Panc1 (cell line): ENCODE measurements around the gene ACOX3. TPM values are rescaled to one million over a fixed set of nuclear protein-coding genes. Genes with fewer than 3 reads are reported as not detected.

Experiments
- ATAC-seq: fragments of 200-7000 bp; cut with Tn5 transposase; 2 replicates; pipeline ENCODE4 v1.9.1; 2020; ENCODE audit warnings: mild to moderate bottlenecking, moderate library complexity
- BruUV-seq: library from RNA; stranded (reverse); fragments of 400-500 nt; replicated peaks from 2 replicates; lab custom pipeline; 2021; lab: Mats Ljungman, UMichigan
- CTCF ChIA-PET: fragments of 300-600 bp; sonication (Branson Sonifier 250); formaldehyde crosslinking; loops from one replicate; lab custom pipeline; 2022; ENCODE audit warnings: antibody characterized with exemption; lab: Charles Lee
- POLR2A ChIA-PET: fragments of 300-600 bp; sonication (Branson Sonifier 250); formaldehyde crosslinking; loops from one replicate; lab custom pipeline; 2022; ENCODE audit warnings: antibody characterized with exemption; lab: Charles Lee
- DNase-seq: peaks from one replicate; pipeline ENCODE4 v3.0.0-alpha.2; 2010; ENCODE audit warnings: low read depth, low spot score
- H3K27ac ChIP-seq: 2 replicates; pipeline ENCODE4 v1.5.1; 2011; ENCODE audit warnings: mild to moderate bottlenecking, low read length, inconsistent platforms
- H3K27me3 ChIP-seq: fragments of 200-500 bp; sonication (Bioruptor generic); 2 replicates; pipeline ENCODE4 v1.6.0; 2014; ENCODE audit warnings: low read length, inconsistent platforms; ENCODE audit not compliant: control insufficient read depth, insufficient read depth
- H3K36me3 ChIP-seq: fragments of 200-500 bp; sonication (Bioruptor generic); 2 replicates; pipeline ENCODE4 v1.5.1; 2014; ENCODE audit warnings: inconsistent platforms, mild to moderate bottlenecking, low read length, moderate library complexity; ENCODE audit not compliant: control insufficient read depth, insufficient read depth
- H3K4me1 ChIP-seq: 2 replicates; pipeline ENCODE4 v1.5.1; 2011; ENCODE audit warnings: inconsistent platforms, mild to moderate bottlenecking, low read length, moderate library complexity; ENCODE audit not compliant: control insufficient read depth, insufficient read depth
- H3K4me3 ChIP-seq, 2 experiments: 2 replicates each; pipeline ENCODE4 v1.5.1; 2011 to 2012; ENCODE audit warnings: low read depth in 2 of 2, low read length in 2 of 2, mild to moderate bottlenecking in 2 of 2, inconsistent platforms in 1 of 2, moderate library complexity in 1 of 2
- H3K9me3 ChIP-seq: fragments of 200-500 bp; sonication (Bioruptor generic); 2 replicates; pipeline ENCODE4 v1.5.1; 2014; ENCODE audit warnings: low read depth, mild to moderate bottlenecking, inconsistent platforms, low read length, moderate library complexity; ENCODE audit not compliant: control insufficient read depth, insufficient read depth
- POLR2AphosphoS5 ChIP-seq: IDR thresholded peaks from 2 replicates; pipeline ENCODE4 v1.6.1; 2012; ENCODE audit warnings: mild to moderate bottlenecking, low read depth, low read length, moderate library complexity
- SIN3A ChIP-seq: IDR thresholded peaks from 2 replicates; pipeline ENCODE4 v1.6.1; 2012; ENCODE audit warnings: low read depth, mild to moderate bottlenecking, low read length, moderate library complexity, borderline replicate concordance; ENCODE audit not compliant: insufficient read depth
- TCF7L2 ChIP-seq: IDR thresholded peaks from 2 replicates; pipeline ENCODE4 v1.6.1; 2011; ENCODE audit warnings: mild to moderate bottlenecking, low read depth, low read length, inconsistent platforms
- in situ Hi-C: cut with HindIII; loops from 2 replicates; pipeline ENCODE4 v1.10.0; 2016; ENCODE audit warnings: low sequenced_read_pairs, low pct_unique_long_range_greater_than_20kb
- intact Hi-C: fragments of 100-400 bp; cut with micrococcal nuclease; formaldehyde crosslinking; loops from one replicate; pipeline ENCODE4 v1.10.0; 2022; ENCODE audit not compliant: unreplicated experiment
- total RNA-seq: library from RNA; stranded (reverse); gene quantifications from one replicate; pipeline ENCODE4 v1.2.1, GENCODE V29; 2021; ENCODE audit not compliant: unreplicated experiment
- TF ChIP-seq, protein P1 (sequence below), 2 experiments: IDR thresholded peaks; 2 replicates each; pipeline ENCODE4 v1.6.1; 2011 to 2012; ENCODE audit warnings: low read depth in 2 of 2, control low read depth in 1 of 2, low read length in 1 of 2, mild to moderate bottlenecking in 1 of 2, moderate library complexity in 1 of 2; ENCODE audit not compliant: insufficient read depth in 1 of 2
- TF ChIP-seq, protein P2 (sequence below): fragments of 450-650 bp; IDR thresholded peaks from 2 replicates; pipeline ENCODE4 v1.5.1; 2017; ENCODE audit warnings: mild to moderate bottlenecking

ACOX3 gene
- total RNA-seq, 1 experiment from 2014 or later, result 15.4 TPM

DNA sequence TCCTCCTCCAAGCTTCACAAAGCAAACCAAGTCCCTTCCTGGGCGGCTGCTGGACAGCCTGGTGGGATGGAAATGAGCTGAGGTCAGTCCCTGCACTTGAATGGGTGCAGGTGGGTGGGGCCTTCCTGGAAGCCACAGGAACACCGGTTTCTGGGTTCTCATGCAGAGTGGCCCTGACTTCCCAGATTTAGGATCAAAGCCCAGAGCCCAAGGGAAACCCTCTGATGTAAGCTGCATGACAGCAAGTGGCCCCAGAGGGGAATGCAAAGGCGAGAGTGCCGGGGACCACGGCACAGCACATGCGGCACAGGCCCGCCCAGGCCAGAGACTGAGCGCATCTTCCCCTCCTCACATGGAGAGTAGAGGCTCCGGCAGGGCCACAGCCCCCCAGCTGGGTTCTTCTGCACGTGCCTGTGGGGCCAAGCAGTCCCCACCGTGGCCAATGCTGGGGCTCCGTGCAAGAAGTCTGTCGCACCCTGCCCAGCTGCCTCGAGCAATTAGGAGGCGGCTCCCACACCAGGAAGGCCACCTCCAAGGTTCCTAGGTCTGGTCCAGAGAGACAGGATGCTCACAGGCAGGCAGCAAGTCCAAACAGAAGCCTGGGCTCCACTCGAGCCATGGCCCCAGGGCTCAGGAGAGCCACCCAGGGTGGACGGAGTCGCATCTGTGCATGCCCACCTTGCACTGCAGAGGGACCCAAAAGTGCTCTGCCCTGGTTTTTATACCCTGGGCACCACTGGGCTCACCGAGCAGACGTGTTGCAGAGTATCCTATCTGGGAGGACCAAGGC, 88.0 kb downstream of the ACOX3 start:
- no TSS peak for BruUV-seq
- TF ChIP-seq TCF7L2 (no peak), SIN3A (no peak), POLR2AphosphoS5 (no peak)
- TF ChIP-seq, protein P1, sequence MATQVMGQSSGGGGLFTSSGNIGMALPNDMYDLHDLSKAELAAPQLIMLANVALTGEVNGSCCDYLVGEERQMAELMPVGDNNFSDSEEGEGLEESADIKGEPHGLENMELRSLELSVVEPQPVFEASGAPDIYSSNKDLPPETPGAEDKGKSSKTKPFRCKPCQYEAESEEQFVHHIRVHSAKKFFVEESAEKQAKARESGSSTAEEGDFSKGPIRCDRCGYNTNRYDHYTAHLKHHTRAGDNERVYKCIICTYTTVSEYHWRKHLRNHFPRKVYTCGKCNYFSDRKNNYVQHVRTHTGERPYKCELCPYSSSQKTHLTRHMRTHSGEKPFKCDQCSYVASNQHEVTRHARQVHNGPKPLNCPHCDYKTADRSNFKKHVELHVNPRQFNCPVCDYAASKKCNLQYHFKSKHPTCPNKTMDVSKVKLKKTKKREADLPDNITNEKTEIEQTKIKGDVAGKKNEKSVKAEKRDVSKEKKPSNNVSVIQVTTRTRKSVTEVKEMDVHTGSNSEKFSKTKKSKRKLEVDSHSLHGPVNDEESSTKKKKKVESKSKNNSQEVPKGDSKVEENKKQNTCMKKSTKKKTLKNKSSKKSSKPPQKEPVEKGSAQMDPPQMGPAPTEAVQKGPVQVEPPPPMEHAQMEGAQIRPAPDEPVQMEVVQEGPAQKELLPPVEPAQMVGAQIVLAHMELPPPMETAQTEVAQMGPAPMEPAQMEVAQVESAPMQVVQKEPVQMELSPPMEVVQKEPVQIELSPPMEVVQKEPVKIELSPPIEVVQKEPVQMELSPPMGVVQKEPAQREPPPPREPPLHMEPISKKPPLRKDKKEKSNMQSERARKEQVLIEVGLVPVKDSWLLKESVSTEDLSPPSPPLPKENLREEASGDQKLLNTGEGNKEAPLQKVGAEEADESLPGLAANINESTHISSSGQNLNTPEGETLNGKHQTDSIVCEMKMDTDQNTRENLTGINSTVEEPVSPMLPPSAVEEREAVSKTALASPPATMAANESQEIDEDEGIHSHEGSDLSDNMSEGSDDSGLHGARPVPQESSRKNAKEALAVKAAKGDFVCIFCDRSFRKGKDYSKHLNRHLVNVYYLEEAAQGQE (IDR thresholded peaks at IDR 0.05; ENCODE audit: insufficient read depth in 1 of 2, low read depth in 2 of 2, low read length in 1 of 2), result no peak
- TF ChIP-seq, protein P2, sequence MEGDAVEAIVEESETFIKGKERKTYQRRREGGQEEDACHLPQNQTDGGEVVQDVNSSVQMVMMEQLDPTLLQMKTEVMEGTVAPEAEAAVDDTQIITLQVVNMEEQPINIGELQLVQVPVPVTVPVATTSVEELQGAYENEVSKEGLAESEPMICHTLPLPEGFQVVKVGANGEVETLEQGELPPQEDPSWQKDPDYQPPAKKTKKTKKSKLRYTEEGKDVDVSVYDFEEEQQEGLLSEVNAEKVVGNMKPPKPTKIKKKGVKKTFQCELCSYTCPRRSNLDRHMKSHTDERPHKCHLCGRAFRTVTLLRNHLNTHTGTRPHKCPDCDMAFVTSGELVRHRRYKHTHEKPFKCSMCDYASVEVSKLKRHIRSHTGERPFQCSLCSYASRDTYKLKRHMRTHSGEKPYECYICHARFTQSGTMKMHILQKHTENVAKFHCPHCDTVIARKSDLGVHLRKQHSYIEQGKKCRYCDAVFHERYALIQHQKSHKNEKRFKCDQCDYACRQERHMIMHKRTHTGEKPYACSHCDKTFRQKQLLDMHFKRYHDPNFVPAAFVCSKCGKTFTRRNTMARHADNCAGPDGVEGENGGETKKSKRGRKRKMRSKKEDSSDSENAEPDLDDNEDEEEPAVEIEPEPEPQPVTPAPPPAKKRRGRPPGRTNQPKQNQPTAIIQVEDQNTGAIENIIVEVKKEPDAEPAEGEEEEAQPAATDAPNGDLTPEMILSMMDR, result no peak
- Histone ChIP-seq H3K9me3 (no peaks in the 10 kb centered on the region), H3K27me3 (no peaks in the 10 kb centered on the region), H3K4me1 (no peaks in the 10 kb centered on the region), H3K36me3 (no peaks in the 10 kb centered on the region), H3K4me3 (no peak overlapping the region), H3K27ac (no peak overlapping the region)
- intact Hi-C loops (no loop called here), in situ Hi-C loops (no loop called here)
- ChIA-PET CTCF (no interaction called here), POLR2A (no interaction called here)
- no peak for ATAC-seq
- DNase-seq, result no peak

DNA sequence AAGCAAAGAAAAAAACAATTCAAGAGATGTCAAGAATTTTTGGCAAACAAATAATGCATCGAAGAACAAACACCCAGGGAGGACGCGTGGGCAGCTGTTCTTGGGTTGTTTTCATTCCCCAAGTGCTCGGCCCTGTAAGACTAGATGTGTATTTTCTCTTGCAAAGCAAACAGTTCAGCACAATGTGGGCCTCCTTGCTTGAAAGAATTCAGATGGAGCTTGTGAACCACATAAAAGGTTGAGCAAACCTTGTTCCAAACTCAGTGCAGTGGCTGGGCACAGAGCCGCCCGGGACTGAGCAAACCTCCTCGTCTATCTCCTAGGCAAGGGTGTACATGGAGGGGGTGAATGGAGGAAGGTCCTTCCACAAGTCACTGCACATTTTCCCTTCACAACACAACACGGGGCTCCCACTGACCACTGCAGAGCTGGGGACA, 88.6 kb downstream of the ACOX3 start:
- CTCF ChIA-PET, result no interaction called here
- BruUV-seq, result no TSS peak

More for the DNA sequence above, 88.6 kb downstream of the ACOX3 start:
- ATAC-seq, result no peak; the same call in 1 of the 2 replicates
- POLR2A ChIA-PET, result no interaction called here
- H3K4me3 ChIP-seq, result no peak overlapping the region
- H3K4me1 ChIP-seq, result no peaks in the 10 kb centered on the region
- intact Hi-C loops, result no loop called here
- H3K27ac ChIP-seq, result no peak overlapping the region
- no peaks in the 10 kb centered on the region for H3K27me3 ChIP-seq
- H3K9me3 ChIP-seq, result no peaks in the 10 kb centered on the region
- TF ChIP-seq, protein P1 (IDR thresholded peaks at IDR 0.05; ENCODE audit: insufficient read depth in 1 of 2, low read depth in 2 of 2, low read length in 1 of 2), result no peak
- TF ChIP-seq TCF7L2, result no peak
- no peak for TF ChIP-seq POLR2AphosphoS5
- TF ChIP-seq SIN3A, result no peak
- TF ChIP-seq, protein P2, result no peak
- DNase-seq, result no peak
- in situ Hi-C loops, result no loop called here
- H3K36me3 ChIP-seq, result no peaks in the 10 kb centered on the region
